Chondrocyte (in vitro differentiated cells): ENCODE results near the gene ALPP. TPM values are rescaled to one million over a fixed set of nuclear protein-coding genes. Genes with fewer than 3 reads are reported as not detected.
"Not testable (repeated sequence)": the region's sequence is repeated elsewhere in the genome, so short reads cannot be mapped to it uniquely, and the experiment has no call there.

Source experiments
- DNase-seq: peaks from one replicate; pipeline ENCODE4 v3.0.0; 2021; ENCODE audit warnings: mixed read lengths, low spot score
- H3K27ac Mint-ChIP-seq: one replicate; pipeline ENCODE4 v1.8.0; 2021; ENCODE audit warnings: mild to moderate bottlenecking, moderate library complexity, mixed read lengths; ENCODE audit not compliant: unreplicated experiment
- H3K27me3 Mint-ChIP-seq: 2 replicates; pipeline ENCODE4 v1.8.0; 2021; ENCODE audit warnings: low read depth, mixed read lengths
- H3K36me3 Mint-ChIP-seq: 2 replicates; pipeline ENCODE4 v1.8.0; 2021; ENCODE audit warnings: low read depth, mixed read lengths
- H3K4me1 Mint-ChIP-seq: 2 replicates; pipeline ENCODE4 v1.8.0; 2021; ENCODE audit warnings: low read depth, mild to moderate bottlenecking, mixed read lengths
- H3K4me3 Mint-ChIP-seq: one replicate; pipeline ENCODE4 v1.8.0; 2021; ENCODE audit warnings: mild to moderate bottlenecking, moderate library complexity, mixed read lengths; ENCODE audit not compliant: unreplicated experiment
- H3K9me3 Mint-ChIP-seq: 2 replicates; pipeline ENCODE4 v1.8.0; 2021; ENCODE audit warnings: low read depth, mixed read lengths
- total RNA-seq: library from RNA; stranded (reverse); gene quantifications from 3 replicates; pipeline ENCODE4 v1.2.1, GENCODE V29; 2021
- TF ChIP-seq, protein P1 (sequence below): fragments of 200-600 bp; sonication (generic); IDR thresholded peaks from 2 replicates; pipeline ENCODE4 v1.5.0; 2021; ENCODE audit warnings: antibody characterized with exemption, mild to moderate bottlenecking, moderate library complexity

ALPP gene
- total RNA-seq, 1 donor from 2014 or later, result not detected

DNA sequence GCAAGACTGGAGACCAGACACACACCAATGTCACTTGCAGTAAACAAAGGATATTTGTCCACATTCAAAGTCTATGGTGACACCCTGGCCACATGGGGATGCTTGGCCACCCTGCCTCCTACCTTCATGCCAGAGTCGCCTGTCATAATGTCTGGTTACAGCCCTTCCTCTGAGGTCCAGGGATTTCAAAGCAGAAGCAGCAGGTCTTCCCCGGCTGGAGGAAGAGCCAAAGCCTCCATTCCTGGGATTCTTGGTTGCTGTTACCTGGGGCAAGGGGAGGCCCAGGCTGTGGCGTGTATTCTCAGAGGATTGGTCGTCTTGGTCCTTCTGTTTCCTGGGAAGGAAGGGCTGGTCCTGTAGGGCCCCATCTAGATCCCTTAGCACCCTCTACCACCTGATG, 2.3 kb upstream of the ALPP start:
- peaks cover 5% of the 10 kb centered on the region for H3K27me3 Mint-ChIP-seq
- H3K4me1 Mint-ChIP-seq, result no peaks in the 10 kb centered on the region
- TF ChIP-seq, protein P1, sequence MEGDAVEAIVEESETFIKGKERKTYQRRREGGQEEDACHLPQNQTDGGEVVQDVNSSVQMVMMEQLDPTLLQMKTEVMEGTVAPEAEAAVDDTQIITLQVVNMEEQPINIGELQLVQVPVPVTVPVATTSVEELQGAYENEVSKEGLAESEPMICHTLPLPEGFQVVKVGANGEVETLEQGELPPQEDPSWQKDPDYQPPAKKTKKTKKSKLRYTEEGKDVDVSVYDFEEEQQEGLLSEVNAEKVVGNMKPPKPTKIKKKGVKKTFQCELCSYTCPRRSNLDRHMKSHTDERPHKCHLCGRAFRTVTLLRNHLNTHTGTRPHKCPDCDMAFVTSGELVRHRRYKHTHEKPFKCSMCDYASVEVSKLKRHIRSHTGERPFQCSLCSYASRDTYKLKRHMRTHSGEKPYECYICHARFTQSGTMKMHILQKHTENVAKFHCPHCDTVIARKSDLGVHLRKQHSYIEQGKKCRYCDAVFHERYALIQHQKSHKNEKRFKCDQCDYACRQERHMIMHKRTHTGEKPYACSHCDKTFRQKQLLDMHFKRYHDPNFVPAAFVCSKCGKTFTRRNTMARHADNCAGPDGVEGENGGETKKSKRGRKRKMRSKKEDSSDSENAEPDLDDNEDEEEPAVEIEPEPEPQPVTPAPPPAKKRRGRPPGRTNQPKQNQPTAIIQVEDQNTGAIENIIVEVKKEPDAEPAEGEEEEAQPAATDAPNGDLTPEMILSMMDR, result no peak
- H3K9me3 Mint-ChIP-seq, result no peaks in the 10 kb centered on the region
- no peak for DNase-seq
- H3K36me3 Mint-ChIP-seq, result no peaks in the 10 kb centered on the region
- H3K4me3 Mint-ChIP-seq, result no peak overlapping the region
- H3K27ac Mint-ChIP-seq, result no peak overlapping the region

DNA sequence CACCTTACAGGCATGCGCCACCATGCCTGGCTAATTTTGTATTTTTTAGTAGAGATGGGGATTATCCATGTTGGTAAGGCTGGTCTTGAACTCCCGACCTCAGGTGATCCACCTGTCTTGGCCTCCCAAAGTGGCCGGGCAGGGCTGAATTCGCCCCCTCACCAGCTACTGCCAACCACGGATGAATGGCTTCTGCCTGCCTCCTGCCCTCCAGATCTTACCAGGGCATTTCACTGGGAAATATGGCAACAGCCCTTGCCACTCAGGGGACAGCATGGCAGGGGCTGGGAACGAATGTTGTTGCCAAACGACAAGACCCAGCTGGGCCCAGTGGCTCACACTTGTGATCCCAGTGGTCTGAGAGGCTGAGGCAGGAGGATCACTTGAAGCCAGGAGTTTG, 1.8 kb upstream of the ALPP start:
- TF ChIP-seq, protein P1, result no peak
- H3K36me3 Mint-ChIP-seq, result no peaks in the 10 kb centered on the region
- no peaks in the 10 kb centered on the region for H3K9me3 Mint-ChIP-seq
- H3K27me3 Mint-ChIP-seq, result peaks cover 5% of the 10 kb centered on the region
- H3K4me3 Mint-ChIP-seq, result no peak overlapping the region
- no peaks in the 10 kb centered on the region for H3K4me1 Mint-ChIP-seq
- peak; percentile 48 for DNase-seq
- no peak overlapping the region for H3K27ac Mint-ChIP-seq

DNA sequence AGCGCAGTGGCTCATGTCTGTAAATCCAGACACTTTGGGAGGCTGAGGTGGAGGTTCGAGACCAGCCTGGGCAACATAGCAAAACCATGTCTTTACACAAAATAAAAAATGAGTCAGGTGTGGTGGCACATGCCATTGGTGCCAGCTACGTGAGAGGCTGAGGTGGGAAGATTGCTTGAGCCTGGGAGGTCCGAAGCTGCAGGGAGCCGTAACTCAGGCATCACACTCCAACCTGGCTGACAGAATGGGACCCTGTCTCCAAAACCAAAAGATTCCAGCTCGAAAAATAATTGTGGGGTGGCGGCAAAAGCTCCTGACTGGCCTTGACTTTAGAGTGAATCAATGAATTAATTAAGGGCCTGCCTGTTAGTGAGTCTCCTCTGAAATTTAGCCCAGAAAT, 1.2 kb upstream of the ALPP start:
- TF ChIP-seq, protein P1, result no peak
- Mint-ChIP-seq H3K27ac (no peak overlapping the region), H3K36me3 (no peaks in the 10 kb centered on the region), H3K27me3 (peaks cover 8% of the 10 kb centered on the region), H3K4me3 (no peak overlapping the region), H3K9me3 (no peaks in the 10 kb centered on the region), H3K4me1 (no peaks in the 10 kb centered on the region)
- DNase-seq, result peak; percentile 6

DNA sequence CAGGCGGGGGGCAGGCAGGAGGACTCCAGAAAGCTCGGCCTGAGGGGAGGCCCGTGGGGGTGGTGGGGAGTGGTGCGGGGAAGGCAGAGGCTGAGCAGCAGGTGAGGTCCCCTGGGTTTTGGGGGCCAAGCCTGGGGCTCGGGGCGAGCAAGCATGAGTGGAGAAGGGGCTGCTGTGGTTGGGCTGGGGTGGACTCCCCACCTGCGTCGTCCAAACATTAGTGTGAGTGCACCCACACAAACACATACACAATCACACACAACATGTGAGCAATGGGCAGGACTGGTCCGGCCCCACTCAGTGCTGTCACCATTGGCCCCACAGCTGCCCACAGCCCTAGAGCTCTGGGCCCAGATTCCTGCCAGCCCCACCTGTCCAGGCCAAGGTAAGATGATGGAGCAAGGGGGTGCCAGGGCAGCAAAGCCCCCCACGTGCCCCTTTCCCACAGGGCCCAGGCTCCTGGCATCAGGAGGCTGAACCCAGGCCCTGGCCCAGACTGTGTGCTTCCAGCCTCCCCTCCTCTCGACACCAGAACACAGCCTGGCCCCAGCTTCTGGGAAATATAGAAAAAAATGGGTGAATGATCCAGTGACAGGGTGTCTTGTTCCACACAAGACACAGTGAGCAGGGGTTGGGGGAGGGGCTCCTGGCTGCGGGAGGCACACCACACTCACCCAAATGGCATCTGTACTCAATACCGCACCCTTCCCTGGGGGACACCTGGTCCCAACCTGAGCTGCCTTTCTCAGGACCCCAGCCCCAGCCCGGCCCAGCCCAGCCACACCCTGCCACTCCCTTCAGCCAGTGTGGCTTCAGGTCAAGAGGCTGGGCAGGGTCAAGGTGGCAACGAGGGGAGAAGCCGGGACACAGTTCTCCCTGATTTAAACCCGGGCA, 463 bp upstream of the ALPP start:
- no peak overlapping the region for H3K27ac Mint-ChIP-seq
- TF ChIP-seq, protein P1, result no peak
- DNase-seq, result peak; percentile 75
- H3K4me1 Mint-ChIP-seq, result no peaks in the 10 kb centered on the region
- no peaks in the 10 kb centered on the region for H3K9me3 Mint-ChIP-seq
- peaks cover 11% of the 10 kb centered on the region for H3K27me3 Mint-ChIP-seq
- no peak overlapping the region for H3K4me3 Mint-ChIP-seq
- no peaks in the 10 kb centered on the region for H3K36me3 Mint-ChIP-seq

DNA sequence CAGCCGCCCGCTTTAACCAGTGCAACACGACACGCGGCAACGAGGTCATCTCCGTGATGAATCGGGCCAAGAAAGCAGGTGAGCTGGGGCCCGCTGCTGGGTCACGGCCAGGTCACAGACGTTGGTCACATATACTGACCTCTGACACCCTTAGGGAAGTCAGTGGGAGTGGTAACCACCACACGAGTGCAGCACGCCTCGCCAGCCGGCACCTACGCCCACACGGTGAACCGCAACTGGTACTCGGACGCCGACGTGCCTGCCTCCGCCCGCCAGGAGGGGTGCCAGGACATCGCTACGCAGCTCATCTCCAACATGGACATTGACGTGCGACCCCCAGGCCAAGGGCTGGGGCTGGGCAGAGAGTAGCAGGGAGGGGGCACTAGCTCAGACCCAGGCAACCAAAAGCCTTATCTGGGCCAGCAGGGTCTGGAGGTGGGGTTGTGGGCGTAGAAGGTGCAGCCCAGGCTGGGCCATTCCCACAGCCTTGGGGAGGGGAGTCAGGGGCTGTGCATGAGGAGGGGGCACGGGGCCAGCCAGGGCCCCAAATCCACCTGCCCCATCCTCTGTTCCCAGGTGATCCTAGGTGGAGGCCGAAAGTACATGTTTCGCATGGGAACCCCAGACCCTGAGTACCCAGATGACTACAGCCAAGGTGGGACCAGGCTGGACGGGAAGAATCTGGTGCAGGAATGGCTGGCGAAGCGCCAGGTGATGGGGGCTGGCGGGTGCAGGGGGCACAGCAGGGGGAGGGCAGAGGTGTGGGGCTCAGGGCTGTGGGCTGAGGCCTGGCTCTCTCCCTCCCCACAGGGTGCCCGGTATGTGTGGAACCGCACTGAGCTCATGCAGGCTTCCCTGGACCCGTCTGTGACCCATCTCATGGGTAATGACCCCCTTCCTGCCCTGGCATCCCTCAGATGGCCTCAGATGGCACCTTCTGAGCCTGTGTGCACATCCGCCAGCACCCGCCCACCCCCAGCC, 1.3 kb downstream of the ALPP start:
- H3K27me3 Mint-ChIP-seq, result peaks cover 11% of the 10 kb centered on the region
- not testable (repeated sequence) for H3K4me1 Mint-ChIP-seq, H3K36me3 Mint-ChIP-seq, H3K4me3 Mint-ChIP-seq, H3K27ac Mint-ChIP-seq, H3K9me3 Mint-ChIP-seq
- peak; percentile 68 for DNase-seq

DNA sequence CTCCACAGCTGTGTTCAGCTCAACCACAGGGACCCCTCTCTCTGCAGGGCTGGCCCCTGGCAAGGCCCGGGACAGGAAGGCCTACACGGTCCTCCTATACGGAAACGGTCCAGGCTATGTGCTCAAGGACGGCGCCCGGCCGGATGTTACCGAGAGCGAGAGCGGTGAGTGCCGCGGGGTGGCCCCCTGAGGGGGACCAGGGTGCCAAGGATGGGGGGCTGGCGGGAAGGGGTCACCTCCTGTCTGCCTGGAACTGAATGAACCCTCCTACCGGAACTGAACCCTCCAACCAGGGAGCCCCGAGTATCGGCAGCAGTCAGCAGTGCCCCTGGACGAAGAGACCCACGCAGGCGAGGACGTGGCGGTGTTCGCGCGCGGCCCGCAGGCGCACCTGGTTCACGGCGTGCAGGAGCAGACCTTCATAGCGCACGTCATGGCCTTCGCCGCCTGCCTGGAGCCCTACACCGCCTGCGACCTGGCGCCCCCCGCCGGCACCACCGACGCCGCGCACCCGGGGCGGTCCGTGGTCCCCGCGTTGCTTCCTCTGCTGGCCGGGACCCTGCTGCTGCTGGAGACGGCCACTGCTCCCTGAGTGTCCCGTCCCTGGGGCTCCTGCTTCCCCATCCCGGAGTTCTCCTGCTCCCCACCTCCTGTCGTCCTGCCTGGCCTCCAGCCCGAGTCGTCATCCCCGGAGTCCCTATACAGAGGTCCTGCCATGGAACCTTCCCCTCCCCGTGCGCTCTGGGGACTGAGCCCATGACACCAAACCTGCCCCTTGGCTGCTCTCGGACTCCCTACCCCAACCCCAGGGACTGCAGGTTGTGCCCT, 2.9 kb downstream of the ALPP start:
- not testable (repeated sequence) for H3K36me3 Mint-ChIP-seq, H3K4me3 Mint-ChIP-seq, H3K27ac Mint-ChIP-seq, H3K9me3 Mint-ChIP-seq
- DNase-seq, result peak; percentile 72
- Mint-ChIP-seq H3K4me1 (peaks cover 13% of the 10 kb centered on the region), H3K27me3 (peaks cover 15% of the 10 kb centered on the region)
